22Rv1 (cell line): ENCODE data around the gene CDK13.
"Not testable (repeated sequence)": the region's sequence is repeated elsewhere in the genome, so short reads cannot be mapped to it uniquely, and the experiment has no call there.

ENCODE experiments used
- H3K27ac ChIP-seq: fragments of 450-650 bp; 2 replicates; pipeline ENCODE4 v1.5.1; 2017
- CTCF ChIP-seq: fragments of 450-650 bp; IDR thresholded peaks from 2 replicates; pipeline ENCODE4 v1.5.1; 2017; ENCODE audit warnings: mild to moderate bottlenecking
- ZFX ChIP-seq: fragments of 450-650 bp; IDR thresholded peaks from 2 replicates; pipeline ENCODE4 v1.6.1; 2017; ENCODE audit warnings: antibody characterized with exemption, borderline replicate concordance

The CDK13 gene

DNA sequence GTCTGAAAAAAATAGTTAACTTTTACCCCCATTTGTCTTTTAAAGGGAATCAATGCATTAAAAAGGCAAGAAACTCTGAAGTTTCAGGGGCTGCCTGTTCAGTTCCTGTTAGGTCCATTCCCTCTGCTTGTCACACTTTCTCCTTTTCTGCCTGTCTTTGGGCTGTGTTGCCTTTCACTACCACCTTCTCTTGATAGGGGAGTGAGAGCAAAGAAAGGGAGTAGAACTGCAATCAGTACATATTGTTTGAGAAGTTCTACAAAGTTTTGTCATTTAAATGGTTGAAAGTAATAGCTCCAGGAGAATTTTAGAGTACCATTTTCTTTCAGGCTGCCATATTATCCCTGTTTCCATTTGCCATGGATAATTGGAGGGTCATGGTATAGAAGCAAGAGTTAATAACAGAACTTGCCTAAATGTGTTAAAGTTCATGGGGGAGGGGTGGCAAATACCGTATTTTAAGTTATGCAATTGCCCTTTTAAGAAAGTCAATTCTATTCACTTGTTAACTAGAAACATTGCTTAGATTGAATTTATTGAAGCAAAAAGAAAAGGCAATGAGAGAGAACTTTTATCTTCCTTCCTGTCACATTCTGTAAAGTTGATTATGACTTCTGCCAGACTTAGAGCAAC lies 145.8 kb downstream of the CDK13 start:
- TF ChIP-seq ZFX = no peak
- H3K27ac ChIP-seq = no peak overlapping the region

DNA sequence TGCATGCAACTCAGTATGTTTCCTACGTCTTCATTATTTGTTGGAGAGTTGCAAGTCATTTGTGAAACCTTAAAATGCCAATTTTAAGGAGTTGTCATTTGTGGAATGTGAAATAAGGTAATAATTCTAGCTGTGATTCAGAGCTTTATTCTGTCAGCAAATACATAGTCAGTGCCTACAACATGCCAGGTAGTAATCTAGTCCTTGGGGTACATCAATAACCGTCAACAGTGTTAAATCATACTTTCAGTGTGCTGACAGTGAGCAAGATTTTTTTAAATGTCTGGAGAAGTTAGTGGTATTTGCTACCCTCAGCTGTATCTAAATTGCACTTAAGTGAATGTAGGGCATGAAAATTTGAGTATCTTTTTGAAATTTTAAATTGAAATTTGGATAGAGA lies 147.7 kb downstream of the CDK13 start:
- no peak overlapping the region for H3K27ac ChIP-seq
- TF ChIP-seq ZFX = no peak
- TF ChIP-seq CTCF = no peak

DNA sequence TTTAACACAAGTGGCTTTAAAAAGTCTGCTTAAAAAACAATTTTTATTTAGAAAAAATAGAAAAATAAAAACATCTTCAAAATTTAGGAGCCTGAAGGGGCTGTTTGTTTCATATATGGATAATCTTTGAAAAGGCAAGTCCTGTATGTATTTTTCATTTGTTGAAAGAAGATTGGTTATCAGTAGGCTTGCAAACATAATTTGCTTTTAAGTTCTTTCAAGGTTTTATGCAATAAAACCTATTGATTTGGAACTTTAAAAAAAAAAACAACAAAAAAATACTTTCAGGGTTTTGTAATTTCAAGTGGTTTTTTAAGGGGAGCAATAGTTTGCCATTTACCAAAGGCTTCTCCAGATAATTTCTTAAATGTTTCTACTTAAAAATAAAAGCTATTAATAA lies 148.8 kb downstream of the CDK13 start:
- no peak for TF ChIP-seq CTCF
- H3K27ac ChIP-seq = no peak overlapping the region

DNA sequence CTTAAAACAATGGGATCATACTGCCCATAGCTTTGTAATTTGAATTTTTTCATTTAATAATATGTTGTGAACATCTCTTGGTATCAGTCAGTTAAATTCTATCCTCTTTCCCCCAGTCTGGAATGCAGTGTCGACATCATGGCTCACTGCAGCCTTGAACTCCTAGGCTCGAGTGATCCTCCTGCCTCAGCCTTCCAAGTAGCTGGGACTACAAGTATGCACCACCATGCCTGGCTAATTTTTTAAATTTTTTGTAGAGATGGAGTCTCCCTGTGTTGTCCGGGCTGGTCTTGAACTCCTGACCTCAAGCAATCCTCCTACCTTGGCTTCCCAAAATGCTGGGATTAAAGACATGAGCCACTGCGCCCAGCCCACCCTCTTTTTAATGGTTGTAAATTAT lies 149.8 kb downstream of the CDK13 start:
- H3K27ac ChIP-seq = no peak overlapping the region
- no peak for TF ChIP-seq ZFX
- no peak for TF ChIP-seq CTCF

DNA sequence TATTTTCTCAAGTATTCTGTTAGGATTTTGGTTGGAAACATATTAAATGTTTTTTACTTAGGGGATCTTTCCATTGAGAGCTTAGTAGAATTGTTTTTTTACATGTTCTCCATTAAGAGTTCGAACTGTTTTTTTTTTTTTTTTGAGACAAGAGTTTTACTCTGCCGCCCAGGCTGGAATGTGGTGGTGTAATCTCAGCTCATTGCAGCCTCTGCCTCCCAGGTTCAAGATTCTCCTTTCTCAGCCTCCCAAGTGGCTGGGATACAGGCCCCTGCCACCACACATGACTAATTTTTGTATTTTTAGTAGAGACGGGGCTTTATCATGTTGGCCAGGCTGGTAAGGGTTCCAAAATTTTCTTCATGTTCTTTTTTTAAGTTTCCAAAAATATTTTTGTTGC lies 151.1 kb downstream of the CDK13 start:
- H3K27ac ChIP-seq = no peak overlapping the region
- TF ChIP-seq ZFX = no peak
- TF ChIP-seq CTCF = no peak

DNA sequence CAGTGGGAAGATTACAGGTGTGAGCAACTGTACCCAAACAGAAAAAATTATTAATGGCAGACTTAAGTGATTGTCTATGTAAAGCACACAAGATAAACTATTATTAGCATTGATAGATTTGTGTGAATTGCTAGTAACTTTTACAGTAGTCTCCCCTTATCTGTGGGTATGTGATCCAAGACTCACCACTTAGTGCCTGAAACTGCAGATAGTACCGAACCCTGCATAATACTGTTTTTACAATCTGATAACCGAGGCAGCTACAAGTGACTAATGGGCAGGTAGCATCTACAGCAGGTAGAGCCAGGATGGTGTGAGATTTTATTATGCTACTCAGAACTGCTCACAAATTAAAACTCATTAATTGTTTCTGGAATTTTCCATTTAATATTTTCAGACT lies 152.8 kb downstream of the CDK13 start:
- no peak overlapping the region for H3K27ac ChIP-seq
- TF ChIP-seq CTCF = no peak
- TF ChIP-seq ZFX = no peak

DNA sequence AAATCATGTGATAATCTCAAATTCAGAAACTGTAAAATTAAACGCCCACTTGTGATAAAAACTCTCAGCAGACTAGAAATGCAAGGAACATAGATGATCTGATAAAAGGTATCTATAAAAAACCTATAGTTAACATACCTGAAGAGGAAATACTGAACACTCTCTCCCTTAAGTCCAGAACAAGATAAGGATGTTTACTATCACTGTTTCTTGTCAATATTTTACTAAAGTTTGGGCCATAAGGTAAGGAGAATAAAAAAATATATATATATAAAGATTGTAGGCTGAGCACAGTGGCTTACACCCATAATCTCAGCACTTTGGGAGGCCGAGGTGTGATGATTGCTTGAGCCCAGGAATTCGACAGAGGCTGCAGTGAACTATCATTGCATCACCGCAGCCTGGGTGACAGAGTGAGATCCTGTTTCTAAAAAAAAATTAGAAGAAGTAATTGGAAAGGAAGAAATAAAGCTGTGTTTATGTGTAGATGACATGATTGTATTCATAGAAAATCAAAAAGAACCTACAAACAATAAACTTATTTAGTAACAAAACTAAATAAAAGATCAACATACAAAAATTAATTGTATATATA lies 155.9 kb downstream of the CDK13 start:
- H3K27ac ChIP-seq = no peak overlapping the region
- TF ChIP-seq CTCF = no peak

DNA sequence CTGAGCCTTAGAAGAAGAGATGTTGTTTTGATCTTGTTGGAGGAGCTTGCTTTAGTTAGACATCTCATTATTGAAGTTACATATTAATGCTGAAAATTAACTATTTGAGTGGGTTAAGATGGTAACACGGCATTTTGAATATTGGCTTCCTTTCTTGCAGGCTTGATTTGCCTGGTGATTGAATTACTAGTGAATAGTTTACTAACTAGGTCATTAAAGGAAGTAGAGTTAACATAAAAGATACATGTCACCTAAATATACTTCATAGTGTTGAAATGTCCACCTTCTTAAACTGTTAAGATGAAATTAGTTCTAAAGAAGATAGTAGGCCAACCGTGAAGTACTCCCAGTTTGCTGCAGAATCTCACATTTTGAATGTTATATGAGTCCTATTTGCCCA lies 165.9 kb downstream of the CDK13 start:
- TF ChIP-seq CTCF (no peak), ZFX (no peak)
- no peak overlapping the region for H3K27ac ChIP-seq

GRCh38 chr7:40117199-40117598 lies 167.1 kb downstream of the CDK13 start:
- H3K27ac ChIP-seq = not testable (repeated sequence)

DNA sequence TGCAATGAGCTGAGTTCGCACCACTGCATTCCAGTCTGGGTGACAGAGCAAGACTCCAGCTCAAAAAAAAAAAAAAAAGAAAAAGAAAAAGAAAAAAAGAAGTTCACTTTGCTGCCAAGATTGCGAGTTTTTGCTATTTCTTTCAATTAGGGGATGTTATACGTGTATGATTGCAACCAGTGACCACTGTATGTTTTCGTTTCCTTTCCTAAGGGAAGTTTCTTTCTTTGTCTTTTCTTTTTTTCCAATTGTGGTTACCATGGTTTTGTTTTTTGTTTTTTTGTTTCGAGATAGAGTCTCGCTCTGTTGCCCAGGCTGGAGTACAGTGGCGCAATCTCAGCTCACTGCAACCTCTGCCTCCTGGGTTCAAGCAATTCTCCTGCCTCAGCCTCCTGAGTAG lies 168.1 kb downstream of the CDK13 start:
- H3K27ac ChIP-seq = not testable (repeated sequence)
